ENCODE measurements around the gene TTC9B.

The TTC9B gene

DNA sequence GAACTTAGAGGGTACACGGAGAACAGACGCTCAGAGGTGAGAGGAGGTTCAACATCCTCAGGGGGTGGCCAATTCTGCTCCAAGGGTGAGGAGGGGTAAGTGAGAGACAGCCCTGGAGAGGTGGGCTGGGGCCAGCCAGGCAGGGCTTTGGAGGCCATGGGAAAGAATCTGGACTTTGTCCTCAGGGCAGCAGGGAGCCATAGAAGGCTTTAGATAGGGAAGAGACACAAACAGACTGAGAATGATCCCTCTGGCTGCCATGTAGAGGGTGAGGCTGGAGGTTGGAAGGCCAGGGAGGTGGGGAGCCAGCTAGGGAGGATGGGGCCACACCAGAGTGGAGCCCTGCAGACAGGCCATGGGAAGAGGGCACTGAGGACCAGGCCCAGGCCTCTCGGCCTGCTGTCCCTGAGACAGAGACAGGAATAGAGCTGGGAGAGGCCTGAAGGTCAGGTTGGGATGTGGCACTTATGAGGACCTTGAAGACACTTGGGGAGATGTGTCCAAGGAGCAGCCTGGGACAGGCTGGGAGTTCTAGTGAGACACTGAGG lies 37.5 kb upstream of the TTC9B start:
- in situ Hi-C loops (cut with MboI; ENCODE audit: low sequenced_read_pairs, unreplicated experiment) = no loop called here
- TF ChIP-seq, protein P1, sequence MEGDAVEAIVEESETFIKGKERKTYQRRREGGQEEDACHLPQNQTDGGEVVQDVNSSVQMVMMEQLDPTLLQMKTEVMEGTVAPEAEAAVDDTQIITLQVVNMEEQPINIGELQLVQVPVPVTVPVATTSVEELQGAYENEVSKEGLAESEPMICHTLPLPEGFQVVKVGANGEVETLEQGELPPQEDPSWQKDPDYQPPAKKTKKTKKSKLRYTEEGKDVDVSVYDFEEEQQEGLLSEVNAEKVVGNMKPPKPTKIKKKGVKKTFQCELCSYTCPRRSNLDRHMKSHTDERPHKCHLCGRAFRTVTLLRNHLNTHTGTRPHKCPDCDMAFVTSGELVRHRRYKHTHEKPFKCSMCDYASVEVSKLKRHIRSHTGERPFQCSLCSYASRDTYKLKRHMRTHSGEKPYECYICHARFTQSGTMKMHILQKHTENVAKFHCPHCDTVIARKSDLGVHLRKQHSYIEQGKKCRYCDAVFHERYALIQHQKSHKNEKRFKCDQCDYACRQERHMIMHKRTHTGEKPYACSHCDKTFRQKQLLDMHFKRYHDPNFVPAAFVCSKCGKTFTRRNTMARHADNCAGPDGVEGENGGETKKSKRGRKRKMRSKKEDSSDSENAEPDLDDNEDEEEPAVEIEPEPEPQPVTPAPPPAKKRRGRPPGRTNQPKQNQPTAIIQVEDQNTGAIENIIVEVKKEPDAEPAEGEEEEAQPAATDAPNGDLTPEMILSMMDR (IDR thresholded peaks at IDR 0.05; ENCODE audit: borderline replicate concordance, control extremely low read depth, extremely low read depth, insufficient read depth, missing control alignments) = no peak
- no peak for DNase-seq (ENCODE audit: low spot score)

DNA sequence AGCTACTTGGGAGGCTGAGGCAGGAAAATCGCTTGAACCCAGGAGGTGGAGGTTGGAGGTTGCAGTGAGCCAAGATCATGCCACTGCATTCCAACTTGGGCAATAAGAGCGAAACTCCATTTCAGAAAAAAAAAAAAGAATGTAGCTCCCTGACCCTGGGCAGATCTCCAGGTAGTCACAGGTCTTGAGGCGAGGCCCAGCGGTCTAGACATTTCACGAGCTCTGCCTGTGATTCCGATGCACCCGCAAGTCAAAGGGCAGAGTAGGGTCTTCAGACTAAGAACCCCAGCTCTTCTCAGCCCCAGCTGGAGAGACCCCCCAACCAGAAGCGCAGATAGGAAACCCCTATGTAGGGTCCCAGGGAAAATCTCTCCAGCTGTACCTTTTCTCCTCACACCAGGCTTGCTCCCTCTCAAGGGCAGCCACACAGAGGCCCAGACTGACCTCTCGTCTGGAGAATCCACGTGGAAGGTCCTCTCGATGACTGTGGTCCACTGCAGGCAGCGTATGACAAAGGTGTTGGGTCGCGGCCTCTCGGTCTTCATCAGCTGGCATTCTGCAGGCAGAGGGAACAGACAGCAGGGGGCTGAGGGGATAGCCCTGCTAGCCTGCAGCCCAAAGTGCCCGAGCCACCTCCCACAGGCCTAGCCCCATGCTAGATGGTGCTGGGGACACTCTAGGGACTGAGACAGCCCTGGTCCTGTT lies 36.7 kb upstream of the TTC9B start:
- DNase-seq (ENCODE audit: low spot score) = no peak
- TF ChIP-seq, protein P1 (IDR thresholded peaks at IDR 0.05; ENCODE audit: borderline replicate concordance, control extremely low read depth, extremely low read depth, insufficient read depth, missing control alignments) = no peak
- in situ Hi-C loops (cut with MboI; ENCODE audit: low sequenced_read_pairs, unreplicated experiment) = no loop called here

DNA sequence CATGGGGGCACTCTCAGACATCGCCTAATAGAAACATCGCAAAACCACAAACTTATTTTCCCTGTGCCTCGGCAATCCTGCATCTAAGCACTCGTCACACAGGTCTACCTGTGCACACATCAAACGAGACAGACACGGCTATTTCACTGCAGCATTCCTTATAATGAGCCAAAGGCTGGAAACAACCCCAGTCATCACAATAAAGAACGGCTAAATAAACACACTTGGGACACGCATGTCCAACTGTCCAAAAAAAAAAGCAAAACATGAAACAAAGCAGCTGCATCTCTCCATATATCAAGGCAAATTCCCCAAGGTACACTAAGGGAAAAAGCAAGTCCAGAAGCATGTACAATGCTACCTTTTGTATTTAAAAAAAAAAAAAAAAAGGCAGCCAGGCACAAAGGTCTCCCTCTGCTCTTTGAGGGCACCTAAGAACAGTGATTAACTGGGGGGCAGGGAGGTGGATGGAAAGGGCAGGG lies 35.5 kb upstream of the TTC9B start:
- DNase-seq (ENCODE audit: low spot score) = no peak
- in situ Hi-C loops (cut with MboI; ENCODE audit: low sequenced_read_pairs, unreplicated experiment) = no loop called here
- TF ChIP-seq, protein P1 (IDR thresholded peaks at IDR 0.05; ENCODE audit: borderline replicate concordance, control extremely low read depth, extremely low read depth, insufficient read depth, missing control alignments) = no peak

DNA sequence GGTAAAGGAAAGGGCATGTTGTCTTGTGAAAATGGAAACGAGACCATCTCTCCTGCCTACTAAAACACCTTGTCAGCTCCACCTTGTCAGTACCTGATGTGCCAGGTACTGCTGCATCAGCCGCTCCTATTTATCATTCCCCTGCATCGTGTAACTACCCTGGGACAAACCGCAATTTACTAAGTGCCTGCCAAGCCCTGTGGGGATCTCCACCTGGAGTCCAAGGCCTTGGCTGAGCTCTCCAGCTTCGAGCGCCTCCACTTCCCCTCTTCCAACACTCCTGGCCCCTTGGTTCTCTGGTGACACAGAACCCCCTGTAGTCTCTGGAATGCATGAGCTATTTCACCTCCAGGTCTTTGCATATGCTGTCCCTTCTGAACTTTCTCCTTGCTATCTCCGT lies 34.2 kb upstream of the TTC9B start:
- DNase-seq (ENCODE audit: low spot score) = no peak
- in situ Hi-C loops (cut with MboI; ENCODE audit: low sequenced_read_pairs, unreplicated experiment) = no loop called here
- TF ChIP-seq, protein P1 (IDR thresholded peaks at IDR 0.05; ENCODE audit: borderline replicate concordance, control extremely low read depth, extremely low read depth, insufficient read depth, missing control alignments) = no peak

DNA sequence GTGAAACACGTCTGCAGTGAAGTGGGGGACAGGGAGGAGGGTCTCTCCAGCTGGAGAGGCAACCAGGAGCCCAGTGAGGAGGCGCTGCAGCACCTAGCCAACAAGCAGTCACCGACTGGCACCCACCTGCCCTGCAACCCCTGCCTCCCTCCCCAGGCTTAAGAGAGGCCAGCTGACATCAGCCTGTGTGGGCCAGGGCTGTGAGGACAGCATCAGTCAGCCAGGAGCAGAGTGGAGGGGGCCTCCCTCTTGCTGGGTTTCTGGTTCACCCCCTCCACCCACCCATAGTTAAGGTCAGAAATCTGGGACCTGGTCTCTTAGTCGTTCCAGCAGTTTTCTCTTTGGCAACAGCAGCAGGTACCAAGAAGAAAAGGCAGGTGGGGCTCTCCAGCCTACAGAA lies 33.8 kb upstream of the TTC9B start:
- in situ Hi-C loops (cut with MboI; ENCODE audit: low sequenced_read_pairs, unreplicated experiment) = no loop called here
- TF ChIP-seq, protein P1 (IDR thresholded peaks at IDR 0.05; ENCODE audit: borderline replicate concordance, control extremely low read depth, extremely low read depth, insufficient read depth, missing control alignments) = no peak
- no peak for DNase-seq (ENCODE audit: low spot score)

DNA sequence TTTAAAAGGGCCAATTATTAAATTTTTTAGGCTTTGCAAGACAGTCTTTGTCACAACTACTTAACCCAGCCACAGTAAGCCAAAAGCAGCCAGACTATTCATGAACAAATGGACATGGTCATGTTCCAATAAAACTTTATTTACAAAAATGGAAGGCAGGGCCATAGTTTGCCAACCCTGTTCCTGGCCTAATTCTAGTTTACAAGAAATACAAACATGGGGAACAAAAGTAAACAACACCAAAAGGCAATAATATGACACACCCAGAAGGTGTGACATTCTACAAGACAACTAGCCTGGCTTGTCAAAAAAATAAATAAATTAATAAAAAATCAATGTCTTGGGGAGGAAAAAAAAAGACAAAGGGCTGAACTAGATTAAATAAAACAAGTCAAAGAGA lies 33.1 kb upstream of the TTC9B start:
- DNase-seq (ENCODE audit: low spot score) = no peak
- in situ Hi-C loops (cut with MboI; ENCODE audit: low sequenced_read_pairs, unreplicated experiment) = no loop called here
- TF ChIP-seq, protein P1 (IDR thresholded peaks at IDR 0.05; ENCODE audit: borderline replicate concordance, control extremely low read depth, extremely low read depth, insufficient read depth, missing control alignments) = no peak

Data from GM13976 (cell line).